B cell (primary cell): ENCODE results near the gene TRMU.

Experiments used
- EZH2 ChIP-seq: IDR thresholded peaks from 2 replicates; pipeline ENCODE4 v1.6.1; 2012; ENCODE audit warnings: borderline replicate concordance, low read depth, mild to moderate bottlenecking, moderate library complexity, low read length; ENCODE audit not compliant: insufficient read depth, poor library complexity, severe bottlenecking
- TF ChIP-seq, protein P1 (sequence below): fragments of 200-600 bp; IDR thresholded peaks from one replicate; pipeline ENCODE4 v1.8.0; 2022; ENCODE audit warnings: antibody characterized with exemption, mild to moderate bottlenecking

- TF ChIP-seq, protein P1, sequence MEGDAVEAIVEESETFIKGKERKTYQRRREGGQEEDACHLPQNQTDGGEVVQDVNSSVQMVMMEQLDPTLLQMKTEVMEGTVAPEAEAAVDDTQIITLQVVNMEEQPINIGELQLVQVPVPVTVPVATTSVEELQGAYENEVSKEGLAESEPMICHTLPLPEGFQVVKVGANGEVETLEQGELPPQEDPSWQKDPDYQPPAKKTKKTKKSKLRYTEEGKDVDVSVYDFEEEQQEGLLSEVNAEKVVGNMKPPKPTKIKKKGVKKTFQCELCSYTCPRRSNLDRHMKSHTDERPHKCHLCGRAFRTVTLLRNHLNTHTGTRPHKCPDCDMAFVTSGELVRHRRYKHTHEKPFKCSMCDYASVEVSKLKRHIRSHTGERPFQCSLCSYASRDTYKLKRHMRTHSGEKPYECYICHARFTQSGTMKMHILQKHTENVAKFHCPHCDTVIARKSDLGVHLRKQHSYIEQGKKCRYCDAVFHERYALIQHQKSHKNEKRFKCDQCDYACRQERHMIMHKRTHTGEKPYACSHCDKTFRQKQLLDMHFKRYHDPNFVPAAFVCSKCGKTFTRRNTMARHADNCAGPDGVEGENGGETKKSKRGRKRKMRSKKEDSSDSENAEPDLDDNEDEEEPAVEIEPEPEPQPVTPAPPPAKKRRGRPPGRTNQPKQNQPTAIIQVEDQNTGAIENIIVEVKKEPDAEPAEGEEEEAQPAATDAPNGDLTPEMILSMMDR, result no peak
- no peak for TF ChIP-seq EZH2
Observed at GRCh38 chr22:46287873-46288751, 47.4 kb upstream of the TRMU start.
